Body of pancreas (tissue), 4 donors: ENCODE data around the gene MRE11.

Experiments
- POLR2A ChIP-seq, 3 donors: fragments of 450-650 bp; IDR thresholded peaks; one replicate each; pipeline ENCODE4 v1.6.1; 2016; ENCODE audit warnings: antibody characterized with exemption in 3 of 3, mild to moderate bottlenecking in 2 of 3
- TF ChIP-seq, protein P1 (sequence below), 7 experiments: fragments of 450-650 bp in 4 of 7; fragments of 200-600 bp in 3 of 7; sonication (generic) in 3 of 7; IDR thresholded peaks; one replicate each; pipeline ENCODE4 v1.5.1; 2016 to 2019; ENCODE audit warnings: antibody characterized with exemption in 7 of 7

DNA sequence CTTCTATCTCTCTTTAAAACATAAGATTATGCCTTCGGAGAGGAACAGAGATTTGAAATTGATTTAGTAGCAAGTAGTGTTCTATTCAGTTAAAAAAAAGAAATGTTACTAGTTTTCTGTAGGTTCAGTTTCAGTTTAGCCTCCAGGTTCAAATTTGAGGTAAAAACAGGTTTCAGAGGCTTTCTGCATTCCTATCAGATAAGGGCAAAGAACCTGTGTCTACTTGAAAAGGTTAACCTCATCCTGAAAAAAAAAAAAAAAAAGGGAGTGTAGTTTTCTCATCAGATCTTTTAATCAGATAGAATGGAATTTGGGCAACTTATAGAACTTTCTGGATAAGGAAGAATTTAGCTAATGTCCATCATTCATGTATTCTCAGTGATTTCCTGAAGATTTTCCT, 30.7 kb upstream of the MRE11 start:
- TF ChIP-seq, protein P1, sequence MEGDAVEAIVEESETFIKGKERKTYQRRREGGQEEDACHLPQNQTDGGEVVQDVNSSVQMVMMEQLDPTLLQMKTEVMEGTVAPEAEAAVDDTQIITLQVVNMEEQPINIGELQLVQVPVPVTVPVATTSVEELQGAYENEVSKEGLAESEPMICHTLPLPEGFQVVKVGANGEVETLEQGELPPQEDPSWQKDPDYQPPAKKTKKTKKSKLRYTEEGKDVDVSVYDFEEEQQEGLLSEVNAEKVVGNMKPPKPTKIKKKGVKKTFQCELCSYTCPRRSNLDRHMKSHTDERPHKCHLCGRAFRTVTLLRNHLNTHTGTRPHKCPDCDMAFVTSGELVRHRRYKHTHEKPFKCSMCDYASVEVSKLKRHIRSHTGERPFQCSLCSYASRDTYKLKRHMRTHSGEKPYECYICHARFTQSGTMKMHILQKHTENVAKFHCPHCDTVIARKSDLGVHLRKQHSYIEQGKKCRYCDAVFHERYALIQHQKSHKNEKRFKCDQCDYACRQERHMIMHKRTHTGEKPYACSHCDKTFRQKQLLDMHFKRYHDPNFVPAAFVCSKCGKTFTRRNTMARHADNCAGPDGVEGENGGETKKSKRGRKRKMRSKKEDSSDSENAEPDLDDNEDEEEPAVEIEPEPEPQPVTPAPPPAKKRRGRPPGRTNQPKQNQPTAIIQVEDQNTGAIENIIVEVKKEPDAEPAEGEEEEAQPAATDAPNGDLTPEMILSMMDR (IDR thresholded peaks at IDR 0.05), result no peak
- no peak for TF ChIP-seq POLR2A (IDR thresholded peaks at IDR 0.05)
